Stimulated activated CD8-positive, alpha-beta memory T cell treated with anti-CD3 and anti-CD28 coated beads, Interleukin-4, amount 100 ng/mL, for 4 hours (primary cell): ENCODE measurements around the gene SUN5.
"Not testable (repeated sequence)": the region's sequence is repeated elsewhere in the genome, so short reads cannot be mapped to it uniquely, and the experiment has no call there.

Experiments used
- DNase-seq, 2 donors: peaks; one replicate each; pipeline ENCODE4 v3.0.0-alpha.2; 2020; ENCODE audit warnings: low read depth in 2 of 2, low spot score in 1 of 2

Gene SUN5

DNA sequence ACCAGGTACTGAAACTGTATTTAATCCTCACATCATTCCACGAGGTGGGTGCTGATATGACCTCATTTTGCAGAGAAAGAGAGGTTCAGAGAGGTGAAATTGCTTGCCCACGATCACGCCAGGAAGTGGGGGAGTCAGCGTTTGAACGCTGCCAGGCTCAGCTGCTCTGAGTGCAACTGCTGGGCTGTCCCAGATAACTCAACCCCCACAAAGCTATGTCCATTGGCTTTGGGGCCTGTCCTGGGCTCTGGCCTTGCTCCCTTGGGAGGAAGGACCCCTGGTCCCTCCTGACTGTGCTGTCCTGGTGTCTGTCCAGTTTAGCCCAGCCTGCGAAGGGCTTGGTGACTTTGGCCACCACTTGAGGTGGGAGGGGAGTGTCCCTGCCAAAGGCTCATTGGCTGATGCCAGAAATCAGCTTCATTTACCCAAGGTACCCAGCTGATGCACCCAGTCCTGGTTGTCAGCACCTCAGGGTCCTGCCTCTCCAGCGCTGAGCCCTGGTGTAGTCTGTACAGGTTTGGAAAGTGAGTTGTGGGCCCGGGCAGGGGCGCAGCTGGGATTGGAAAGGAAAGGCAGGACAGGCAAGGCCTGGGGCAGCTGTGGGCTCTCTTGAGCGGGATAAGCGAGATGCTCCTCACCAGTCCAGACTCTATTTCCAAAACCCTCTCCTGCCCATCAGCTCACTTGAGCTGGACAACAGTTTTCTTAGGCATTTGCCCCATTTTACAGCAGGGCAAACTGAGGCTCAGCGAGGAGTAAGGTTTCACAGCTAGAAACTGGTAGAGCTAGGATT, 38.5 kb downstream of the SUN5 start:
- DNase-seq, result no peak

DNA sequence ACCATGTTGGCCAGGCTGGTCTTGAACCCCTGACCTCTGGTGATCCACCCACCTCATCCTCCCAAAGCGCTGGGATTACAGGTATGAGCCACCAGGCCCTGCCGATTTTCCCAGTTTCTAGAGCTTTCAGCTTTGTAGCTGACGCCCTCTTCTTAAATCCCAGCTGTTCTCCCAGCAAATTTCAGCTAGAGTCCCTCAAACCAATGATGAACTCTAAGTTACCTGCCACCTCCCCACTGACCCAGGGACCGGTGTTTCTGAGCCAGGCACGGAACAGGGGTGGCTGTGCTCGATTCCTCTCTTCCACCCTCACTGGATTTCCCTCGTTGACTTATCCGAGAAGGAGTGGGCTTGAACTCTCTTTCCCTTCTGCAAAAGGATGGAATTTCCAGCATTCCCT, 39.1 kb downstream of the SUN5 start:
- no peak for DNase-seq

DNA sequence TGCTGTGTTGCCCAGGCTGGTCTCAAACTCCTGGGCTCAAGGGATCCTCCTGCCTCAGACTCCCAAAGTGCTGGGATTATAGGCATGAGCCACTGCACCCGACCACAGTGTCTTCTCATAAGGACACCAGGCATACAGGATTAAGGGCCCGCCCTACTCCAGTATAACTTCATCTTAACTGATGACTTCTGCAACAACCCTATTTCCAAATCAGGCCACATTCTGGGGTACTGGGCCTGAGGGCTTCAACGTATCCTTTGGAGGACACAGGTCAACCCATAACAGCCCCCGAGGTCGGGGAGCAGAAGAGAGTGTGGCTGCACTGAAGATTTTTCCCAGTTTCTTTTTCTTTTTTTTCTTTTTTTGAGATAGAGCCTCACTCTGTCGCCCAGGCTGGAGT, 39.7 kb downstream of the SUN5 start:
- no peak for DNase-seq

DNA sequence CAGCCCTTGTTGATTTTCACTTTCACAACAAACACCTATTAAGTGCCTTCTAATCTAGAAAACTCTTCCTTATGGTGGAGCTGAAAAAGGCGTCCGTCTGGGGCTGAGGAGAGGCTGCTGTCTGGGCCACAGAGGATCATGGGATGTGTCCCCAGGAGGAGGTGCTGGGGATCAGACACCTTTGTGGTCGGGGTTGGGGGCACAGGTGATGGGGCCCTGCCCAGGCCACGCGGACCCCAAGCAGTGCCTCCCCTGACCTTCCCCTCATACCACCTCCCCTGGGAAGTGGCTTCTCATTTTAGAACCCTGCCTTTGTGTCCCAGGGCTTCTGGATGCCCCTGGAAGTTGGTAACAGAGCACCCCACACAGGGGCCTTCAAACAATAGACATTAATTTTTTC, 41.1 kb downstream of the SUN5 start:
- DNase-seq, result no peak

DNA sequence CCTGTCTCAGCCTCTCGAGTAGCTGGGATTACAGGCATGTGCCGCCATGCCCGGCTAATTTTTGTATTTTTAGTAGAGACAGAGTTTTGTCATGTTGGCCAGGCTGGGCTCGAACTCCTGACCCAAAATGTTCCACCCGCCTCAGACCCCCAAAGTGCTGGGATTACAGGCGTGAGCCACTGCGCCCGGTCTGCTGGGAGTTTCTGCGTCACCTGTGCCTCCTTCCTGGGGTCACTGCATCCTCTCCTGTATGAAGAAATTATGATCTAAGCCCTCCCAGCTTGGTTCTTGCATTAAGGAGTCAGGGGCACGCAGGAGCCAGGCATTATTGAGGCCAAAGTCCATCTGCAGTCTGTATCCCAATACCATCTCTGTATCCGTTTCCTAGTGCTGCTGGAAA, 41.6 kb downstream of the SUN5 start:
- not testable (repeated sequence) for DNase-seq

DNA sequence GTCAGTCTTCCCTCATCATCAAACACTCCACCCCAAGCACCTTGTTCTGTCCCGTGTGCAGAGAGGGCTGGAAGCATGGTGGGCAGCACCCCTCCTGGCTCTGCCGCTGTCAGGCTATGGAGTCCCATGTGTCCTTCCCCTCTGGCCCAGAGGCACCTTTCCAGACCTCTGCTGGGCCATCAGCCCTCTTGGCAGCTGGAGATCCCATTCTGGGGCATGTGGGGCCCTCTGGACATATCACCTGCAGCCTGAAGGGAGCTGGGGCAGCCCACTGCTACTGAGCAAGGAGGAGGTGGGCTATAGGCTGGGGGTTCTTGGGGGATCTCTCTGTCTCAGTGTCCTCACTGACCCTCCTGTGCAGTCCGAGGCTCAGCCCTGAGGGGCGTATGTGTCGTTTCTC, 42.2 kb downstream of the SUN5 start:
- DNase-seq, result no peak

DNA sequence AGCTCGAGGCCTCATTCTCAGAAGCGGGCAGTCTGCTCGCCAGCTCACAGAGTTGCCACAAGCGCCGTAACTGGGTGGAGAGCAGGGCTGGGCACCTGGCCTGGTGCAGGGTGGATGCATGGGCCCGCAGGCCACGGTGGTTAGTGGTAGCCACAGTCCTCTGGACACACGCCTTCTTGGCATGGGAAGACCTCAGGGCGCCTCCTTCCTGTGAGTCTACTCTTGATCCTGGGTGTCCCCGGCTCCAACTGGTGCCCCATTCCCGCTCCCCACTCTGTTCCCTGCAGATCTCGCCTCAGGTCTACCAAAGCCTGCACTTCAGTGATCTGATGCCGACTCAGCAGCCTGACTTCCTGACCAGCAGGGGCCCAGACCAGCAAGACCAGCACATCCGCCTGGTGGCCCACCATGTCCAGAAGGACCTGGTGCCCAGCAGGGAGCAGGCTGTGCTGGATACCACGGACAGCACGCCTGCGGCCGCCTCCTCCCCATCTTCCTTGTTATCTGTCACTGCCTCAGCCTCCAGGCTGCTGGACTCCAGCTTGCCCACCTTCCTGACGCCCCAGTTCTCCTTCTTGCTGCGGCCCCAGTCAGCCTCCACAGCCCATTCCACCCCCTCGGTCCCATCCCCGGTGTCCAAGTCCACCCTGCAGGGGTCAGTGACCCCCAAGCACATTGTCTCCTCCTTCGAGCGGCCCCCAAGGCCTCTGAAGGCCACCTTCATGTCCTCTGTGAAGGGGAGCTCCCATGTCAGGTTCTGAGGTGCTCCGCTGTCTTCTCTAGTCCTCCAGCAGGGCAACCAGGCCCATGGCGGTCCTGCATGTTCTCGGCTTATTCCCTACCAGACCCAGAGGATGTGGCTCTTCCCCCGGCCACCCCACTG, 43.1 kb downstream of the SUN5 start:
- DNase-seq, result no peak

DNA sequence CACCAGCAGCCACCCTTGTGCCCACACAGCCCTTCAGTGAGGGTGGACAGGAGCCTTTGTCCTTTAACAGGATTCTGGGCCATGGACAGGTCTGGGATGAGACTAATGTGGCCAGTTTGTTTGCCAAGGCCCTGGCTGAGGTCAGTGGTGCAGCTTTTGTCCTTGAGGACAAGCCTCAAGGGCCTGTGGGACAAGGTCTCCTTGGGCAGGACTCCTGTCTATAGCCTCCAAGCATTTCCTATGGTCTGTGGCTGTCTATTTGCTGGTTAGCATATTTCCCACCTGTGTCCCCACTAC, 44.1 kb downstream of the SUN5 start:
- no peak for DNase-seq

DNA sequence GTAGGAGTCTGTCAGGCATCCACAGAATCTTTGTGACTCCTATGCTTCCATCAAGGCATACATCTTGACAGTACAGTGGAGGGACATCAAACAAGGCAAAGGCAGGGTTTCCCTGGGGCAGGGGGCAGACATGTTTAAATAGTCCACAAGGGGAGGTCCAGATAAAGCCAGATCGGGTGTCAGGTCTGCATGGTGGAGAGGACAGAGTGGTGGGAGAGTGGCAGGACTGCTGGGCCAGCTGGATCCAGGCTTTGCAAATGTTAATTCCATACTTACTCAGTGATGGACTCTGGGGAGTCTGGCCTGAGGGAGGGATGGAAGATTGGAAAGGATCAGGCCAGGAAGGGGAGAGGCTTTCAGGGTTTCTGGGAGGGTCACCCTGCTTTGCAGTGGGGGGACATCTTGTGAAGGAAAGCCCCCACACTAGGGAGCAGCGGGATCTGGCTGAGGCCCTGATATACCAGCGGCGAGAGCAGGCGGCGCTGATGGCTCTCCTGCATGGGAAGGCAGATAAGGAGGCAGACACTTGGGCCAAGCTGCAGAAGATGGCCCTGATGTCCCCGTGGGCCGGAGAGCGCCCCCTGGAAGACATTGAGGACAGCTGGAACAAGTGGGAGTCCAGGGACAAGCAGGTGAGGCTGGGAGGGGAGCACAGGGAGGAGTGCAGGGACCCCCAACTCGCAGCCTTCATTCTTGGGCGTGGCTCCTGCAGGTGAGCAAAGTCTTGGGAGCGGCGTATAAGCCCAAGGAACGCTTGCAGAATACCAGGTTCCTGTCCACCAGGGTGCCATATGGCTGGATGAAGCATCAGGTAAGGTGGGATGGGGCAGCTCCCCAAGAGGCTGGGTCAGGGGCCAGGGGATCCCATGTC, 44.6 kb downstream of the SUN5 start:
- no peak for DNase-seq

DNA sequence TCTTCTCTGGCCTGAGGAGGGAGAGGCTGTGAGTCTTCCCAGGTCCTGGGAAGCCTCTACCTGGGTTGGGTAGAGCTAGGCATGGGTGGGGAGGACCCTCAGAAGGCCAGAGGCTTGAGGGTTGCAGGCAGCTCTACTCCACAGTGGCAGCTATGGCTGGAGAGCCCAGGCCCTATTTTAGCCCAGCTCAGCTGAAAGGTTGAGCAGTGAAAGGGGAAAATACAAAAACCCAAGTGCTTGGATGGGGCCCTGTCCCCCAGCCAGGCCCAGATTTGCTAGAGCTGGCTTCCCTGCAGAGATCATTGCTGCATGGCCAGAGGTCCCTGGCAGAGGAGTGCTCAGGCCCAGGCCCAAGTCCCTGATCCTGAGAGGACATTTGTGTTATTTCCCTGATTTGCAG, 45.7 kb downstream of the SUN5 start:
- no peak for DNase-seq

DNA sequence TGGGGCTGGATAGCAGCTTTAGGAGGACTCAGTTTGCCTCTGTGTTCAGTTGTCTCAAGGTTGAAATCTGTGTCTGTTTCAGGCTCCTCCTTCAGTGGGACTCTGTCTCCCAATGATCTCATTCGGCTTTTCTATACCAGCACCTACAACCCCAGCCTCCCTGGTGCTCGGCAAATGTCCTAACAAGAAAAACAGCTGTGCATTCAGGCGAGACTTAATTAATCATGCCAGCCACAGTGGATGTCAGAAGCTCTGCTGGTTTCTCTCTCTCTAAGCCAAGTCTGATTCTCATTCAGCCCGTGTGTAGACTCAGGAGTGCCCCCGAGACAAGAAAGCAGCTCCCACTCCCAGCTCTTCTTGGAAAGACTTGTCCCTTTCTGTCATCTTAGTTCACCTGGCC, 46.8 kb downstream of the SUN5 start:
- no peak for DNase-seq

DNA sequence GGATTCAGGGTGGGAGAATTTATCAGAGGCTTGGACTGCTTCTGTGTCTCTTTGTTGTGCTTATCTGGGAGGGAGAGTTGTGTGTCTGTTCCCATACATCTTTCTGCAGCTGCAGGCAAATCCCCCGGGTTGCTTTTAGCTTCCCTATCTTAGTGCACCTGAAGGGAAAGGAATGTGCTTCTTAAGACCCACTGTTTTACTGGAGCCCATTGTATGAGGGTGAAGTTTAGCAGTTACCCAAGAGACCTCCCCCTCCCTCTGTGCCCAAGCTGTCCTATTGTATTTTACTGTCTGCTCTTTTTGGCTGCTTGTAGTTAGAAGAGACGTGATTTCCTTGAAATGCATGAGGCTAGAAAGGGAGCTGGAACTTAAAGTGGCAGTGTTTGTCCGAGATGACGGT, 53.7 kb downstream of the SUN5 start:
- DNase-seq, result not testable (repeated sequence)

DNA sequence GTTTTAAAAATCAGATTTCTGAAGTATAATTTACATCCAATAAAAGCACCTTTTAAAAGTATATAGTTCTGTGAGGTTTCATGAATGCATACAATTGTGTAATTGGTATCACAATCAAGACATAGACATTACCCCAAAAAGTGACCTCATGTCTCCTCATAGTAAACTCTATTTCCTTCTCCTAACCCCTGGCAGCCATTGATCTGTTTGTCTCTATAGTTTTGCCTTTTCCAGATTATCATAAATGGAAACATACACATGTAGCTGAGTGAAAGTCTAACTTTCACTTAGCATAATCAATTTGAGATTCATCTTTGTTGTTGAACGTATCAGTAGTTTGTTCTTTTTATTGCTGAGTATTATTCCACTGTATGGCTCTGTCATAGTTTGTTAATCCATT, 57.6 kb downstream of the SUN5 start:
- no peak for DNase-seq

DNA sequence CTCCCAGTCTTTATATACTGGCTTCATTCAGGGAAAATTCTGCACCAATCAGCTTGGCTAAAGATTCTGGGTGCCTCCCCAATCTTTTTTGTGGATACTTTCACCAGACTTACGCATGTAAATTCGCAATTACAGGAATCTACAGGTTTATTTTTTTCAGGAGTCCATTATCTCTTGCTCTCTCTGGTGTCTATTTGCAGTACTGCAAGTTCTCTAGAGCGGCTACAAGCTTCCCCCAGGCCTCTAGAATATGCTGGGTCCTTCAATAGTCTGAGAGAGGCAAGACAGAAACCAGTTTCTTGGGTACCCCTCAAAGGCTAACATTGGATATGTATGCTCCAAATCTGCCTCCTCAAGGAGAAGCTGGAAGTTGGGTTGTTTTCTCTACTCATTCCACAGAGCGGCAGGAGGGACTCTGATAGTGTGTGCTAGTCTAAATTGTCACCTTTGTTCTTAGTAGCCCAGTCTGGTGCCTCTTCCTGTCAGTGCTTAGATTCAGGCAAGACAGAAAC, 58.5 kb downstream of the SUN5 start:
- no peak for DNase-seq

DNA sequence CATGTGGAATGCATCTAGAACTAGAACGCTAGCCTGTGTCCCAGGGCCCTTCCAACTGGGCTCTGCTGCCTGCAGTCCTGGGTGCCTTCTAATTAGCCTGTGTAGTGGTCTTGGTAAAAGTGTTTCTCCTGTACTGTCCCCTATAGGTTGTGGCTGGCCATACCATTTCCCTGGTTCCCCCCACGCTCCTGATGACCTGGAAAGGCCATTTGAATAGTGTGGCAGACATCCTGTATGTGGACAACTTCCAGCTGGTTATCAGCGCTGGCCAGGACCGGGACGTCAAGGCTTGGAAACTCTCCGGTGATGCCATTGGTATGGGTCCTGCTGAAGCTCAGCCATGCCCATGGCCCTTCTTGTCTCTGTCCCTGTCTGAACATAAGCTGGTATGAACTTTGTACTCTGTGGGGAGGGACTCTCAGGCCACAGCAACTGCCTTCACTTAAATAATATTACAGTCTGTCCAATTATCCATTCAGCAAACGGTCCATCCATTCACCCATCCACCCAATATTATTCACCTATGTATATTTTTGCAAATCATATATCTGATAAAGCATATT, 60.7 kb downstream of the SUN5 start:
- no peak for DNase-seq

DNA sequence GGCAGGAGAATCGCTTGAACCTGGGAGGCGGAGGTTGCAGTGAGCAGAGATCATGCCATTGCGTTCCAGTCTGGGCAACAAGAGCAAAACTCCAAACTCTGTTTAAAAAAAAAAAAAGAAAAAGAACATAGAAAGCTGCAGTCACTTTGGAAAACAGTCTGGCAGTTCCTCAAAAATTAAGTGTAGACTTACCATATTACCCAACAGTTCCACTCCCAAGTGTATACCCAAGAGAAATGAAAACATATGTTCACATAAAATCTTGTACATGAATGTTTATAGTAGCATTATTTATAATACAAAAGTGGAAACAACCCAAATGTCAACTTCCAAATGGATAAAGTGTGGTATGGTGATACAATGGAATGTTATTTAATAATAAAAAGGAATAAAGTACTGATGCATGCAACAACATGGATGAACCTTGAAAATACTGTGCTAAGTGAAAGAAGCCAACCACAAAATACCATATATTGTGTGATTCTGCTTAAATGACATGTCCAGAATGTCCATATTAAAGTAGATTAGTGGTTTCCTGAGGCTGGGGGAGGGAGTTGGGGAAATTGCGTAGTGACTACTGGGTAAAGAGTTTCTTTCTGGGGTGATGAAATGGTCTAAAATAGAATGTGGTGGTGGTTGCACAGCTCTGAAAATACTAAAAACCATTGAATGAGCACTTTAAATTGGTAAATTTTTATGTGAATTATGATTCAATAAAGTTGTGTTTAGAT, 62.9 kb downstream of the SUN5 start:
- DNase-seq, result no peak

DNA sequence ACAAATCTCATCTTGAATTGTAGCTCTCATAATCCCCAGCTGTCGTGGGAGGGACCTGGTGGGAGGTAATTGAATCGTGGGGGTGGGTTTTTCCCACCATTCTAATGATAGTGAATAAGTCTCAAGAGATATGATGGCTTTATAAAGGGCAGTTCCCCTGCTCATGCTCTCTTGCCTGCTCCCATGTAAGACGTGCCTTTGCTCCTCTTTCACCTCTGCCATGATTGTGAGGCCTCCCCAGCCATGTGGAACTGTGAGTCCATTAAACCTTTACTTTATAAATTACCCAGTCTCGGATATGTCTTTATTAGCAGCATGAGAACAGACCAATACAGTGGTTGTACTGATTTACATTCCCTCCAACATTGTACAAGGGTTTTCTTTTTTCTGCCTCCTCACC, 69.7 kb downstream of the SUN5 start:
- DNase-seq, result no peak
